ENCODE results near the gene SOBP. TPM values are rescaled to one million over a fixed set of nuclear protein-coding genes. Genes with fewer than 3 reads are reported as not detected.

The SOBP gene
- total RNA-seq, 1 experiment from 2014 or later = 10.1 TPM

- ChIA-PET POLR2A (no interaction called here), CTCF (interaction anchor here (1.0 to 1.1 kb wide), 2 partner anchors 48 to 119 kb away, joined by 3 read pairs; no protein-coding TSS in a partner anchor)
- Mint-ChIP-seq H3K36me3 (no peaks in the 10 kb centered on the region), H3K27me3 (ENCODE audit: low read depth) (no peaks in the 10 kb centered on the region), H3K9me3 (no peaks in the 10 kb centered on the region), H3K27ac (no peak overlapping the region), H3K4me3 (no peak overlapping the region), H3K4me1 (peaks cover 76% of the 10 kb centered on the region)
- TF ChIP-seq ATF3 (CRISPR knock-in tag; conservative IDR thresholded peaks at IDR 0.05) (no peak), MAX (CRISPR knock-in tag; IDR thresholded peaks at IDR 0.05) (no peak), MLX (CRISPR knock-in tag; IDR thresholded peaks at IDR 0.05) (no peak), ZNF317 (CRISPR knock-in tag; IDR thresholded peaks at IDR 0.05; ENCODE audit: borderline replicate concordance, low read depth) (no peak), ZNF512 (CRISPR knock-in tag; IDR thresholded peaks at IDR 0.05; ENCODE audit: borderline replicate concordance) (no peak)
- no peak for ATAC-seq
- no peak for DNase-seq (ENCODE audit: low spot score)
These were observed 46.5 kb downstream of the SOBP start for GRCh38 chr6:107536180-107536961.

GRCh38 chr6:107537559-107537958 lies 47.6 kb downstream of the SOBP start:
- ChIA-PET CTCF (interaction anchor here (1.5 kb wide), 1 partner anchor 118 kb away, joined by 4 read pairs; no protein-coding TSS in a partner anchor), POLR2A (no interaction called here)
- H3K4me3 Mint-ChIP-seq = no peak overlapping the region
- TF ChIP-seq ZNF671 (CRISPR knock-in tag; IDR thresholded peaks at IDR 0.05) (no peak), ZNF121 (CRISPR knock-in tag; IDR thresholded peaks at IDR 0.05) (peak; percentile 83), ZNF423 (CRISPR knock-in tag; IDR thresholded peaks at IDR 0.05) (no peak)
- H3K36me3 Mint-ChIP-seq = no peaks in the 10 kb centered on the region
- no peaks in the 10 kb centered on the region for H3K9me3 Mint-ChIP-seq
- no peaks in the 10 kb centered on the region for H3K27me3 Mint-ChIP-seq (ENCODE audit: low read depth)
- H3K4me1 Mint-ChIP-seq = peaks cover 79% of the 10 kb centered on the region
- DNase-seq (ENCODE audit: low spot score) = no peak
- ATAC-seq = no peak
- no peak overlapping the region for H3K27ac Mint-ChIP-seq

- ATAC-seq = no peak
- Mint-ChIP-seq H3K27ac (no peak overlapping the region), H3K4me1 (peaks cover 65% of the 10 kb centered on the region), H3K36me3 (no peaks in the 10 kb centered on the region), H3K27me3 (ENCODE audit: low read depth) (no peaks in the 10 kb centered on the region), H3K4me3 (no peak overlapping the region), H3K9me3 (no peaks in the 10 kb centered on the region)
- ChIA-PET POLR2A (no interaction called here), CTCF (interaction anchor here (0.6 to 1.5 kb wide), 2 partner anchors 116 to 331 kb away, joined by 4 to 6 read pairs; no protein-coding TSS in a partner anchor)
- DNase-seq (ENCODE audit: low spot score) = no peak
- TF ChIP-seq ZNF512 (CRISPR knock-in tag; IDR thresholded peaks at IDR 0.05; ENCODE audit: borderline replicate concordance) (no peak), PREB (CRISPR knock-in tag; IDR thresholded peaks at IDR 0.05; ENCODE audit: borderline replicate concordance) (no peak), STAT6 (CRISPR knock-in tag; conservative IDR thresholded peaks at IDR 0.05; ENCODE audit: low read depth) (no peak), CTCF (IDR thresholded peaks at IDR 0.05) (no peak), ZNF317 (CRISPR knock-in tag; IDR thresholded peaks at IDR 0.05; ENCODE audit: borderline replicate concordance, low read depth) (no peak), JAZF1 (CRISPR knock-in tag; IDR thresholded peaks at IDR 0.05) (no peak), FOXP4 (CRISPR knock-in tag; IDR thresholded peaks at IDR 0.05) (no peak), E2F1 (CRISPR knock-in tag; IDR thresholded peaks at IDR 0.05) (no peak)
These were observed 49.0 kb downstream of the SOBP start for GRCh38 chr6:107538856-107539387.

Measured in WTC11 (cell line).